Panc1 (cell line): ENCODE measurements around the gene PHF21A.

ENCODE experiments used
- POLR2AphosphoS5 ChIP-seq: IDR thresholded peaks from 2 replicates; pipeline ENCODE4 v1.6.1; 2012; ENCODE audit warnings: mild to moderate bottlenecking, low read depth, low read length, moderate library complexity
- TCF7L2 ChIP-seq: IDR thresholded peaks from 2 replicates; pipeline ENCODE4 v1.6.1; 2011; ENCODE audit warnings: mild to moderate bottlenecking, low read depth, low read length, inconsistent platforms
- TF ChIP-seq, protein P1 (sequence below): fragments of 450-650 bp; IDR thresholded peaks from 2 replicates; pipeline ENCODE4 v1.5.1; 2017; ENCODE audit warnings: mild to moderate bottlenecking

- TF ChIP-seq, protein P1, sequence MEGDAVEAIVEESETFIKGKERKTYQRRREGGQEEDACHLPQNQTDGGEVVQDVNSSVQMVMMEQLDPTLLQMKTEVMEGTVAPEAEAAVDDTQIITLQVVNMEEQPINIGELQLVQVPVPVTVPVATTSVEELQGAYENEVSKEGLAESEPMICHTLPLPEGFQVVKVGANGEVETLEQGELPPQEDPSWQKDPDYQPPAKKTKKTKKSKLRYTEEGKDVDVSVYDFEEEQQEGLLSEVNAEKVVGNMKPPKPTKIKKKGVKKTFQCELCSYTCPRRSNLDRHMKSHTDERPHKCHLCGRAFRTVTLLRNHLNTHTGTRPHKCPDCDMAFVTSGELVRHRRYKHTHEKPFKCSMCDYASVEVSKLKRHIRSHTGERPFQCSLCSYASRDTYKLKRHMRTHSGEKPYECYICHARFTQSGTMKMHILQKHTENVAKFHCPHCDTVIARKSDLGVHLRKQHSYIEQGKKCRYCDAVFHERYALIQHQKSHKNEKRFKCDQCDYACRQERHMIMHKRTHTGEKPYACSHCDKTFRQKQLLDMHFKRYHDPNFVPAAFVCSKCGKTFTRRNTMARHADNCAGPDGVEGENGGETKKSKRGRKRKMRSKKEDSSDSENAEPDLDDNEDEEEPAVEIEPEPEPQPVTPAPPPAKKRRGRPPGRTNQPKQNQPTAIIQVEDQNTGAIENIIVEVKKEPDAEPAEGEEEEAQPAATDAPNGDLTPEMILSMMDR = no peak
- TF ChIP-seq TCF7L2 (no peak), POLR2AphosphoS5 (peak; percentile 77)
Observed at GRCh38 chr11:45917623-45918330, 203.5 kb downstream of the PHF21A start, which contains the start of gene PEX16.
